ENCODE data around the gene PTX3.

The PTX3 gene

GRCh38 chr3:157436583-157437291, at the start of gene PTX3:
PTX3 (plus strand) TSS chr3:157436850; CDS start chr3:157436934, 84 bp downstream.
- DNase-seq (ENCODE audit: low read depth in 3 of 3): no peak

GRCh38 chr3:157387708-157388435, 48.8 kb upstream of the PTX3 start:
- no peak for DNase-seq (ENCODE audit: low read depth in 3 of 3)

GRCh38 chr3:157388976-157389375, 47.7 kb upstream of the PTX3 start:
- no peak for DNase-seq (ENCODE audit: low read depth in 3 of 3)

GRCh38 chr3:157390713-157391515, 45.7 kb upstream of the PTX3 start:
- no peak for DNase-seq (ENCODE audit: low read depth in 3 of 3)

- DNase-seq (ENCODE audit: low read depth in 3 of 3): no peak
These were observed 44.5 kb upstream of the PTX3 start for GRCh38 chr3:157392104-157392503.

- DNase-seq (ENCODE audit: low read depth in 3 of 3): no peak
These were observed 43.5 kb upstream of the PTX3 start for GRCh38 chr3:157393113-157393512.

- no peak for DNase-seq (ENCODE audit: low read depth in 3 of 3)
These were observed 42.2 kb upstream of the PTX3 start for GRCh38 chr3:157394411-157394810.

GRCh38 chr3:157398598-157398997, 38.1 kb upstream of the PTX3 start:
- no peak for DNase-seq (ENCODE audit: low read depth in 3 of 3)

- no peak for DNase-seq (ENCODE audit: low read depth in 3 of 3)
These were observed 32.3 kb upstream of the PTX3 start for GRCh38 chr3:157404381-157404780.

GRCh38 chr3:157405457-157405856, 31.2 kb upstream of the PTX3 start:
- no peak for DNase-seq (ENCODE audit: low read depth in 3 of 3)

GRCh38 chr3:157406394-157406793, 30.3 kb upstream of the PTX3 start:
- DNase-seq (ENCODE audit: low read depth in 3 of 3): no peak

GRCh38 chr3:157407769-157408168, 28.9 kb upstream of the PTX3 start:
- DNase-seq (ENCODE audit: low read depth in 3 of 3): no peak

GRCh38 chr3:157408499-157409149, 28.0 kb upstream of the PTX3 start:
- no peak for DNase-seq (ENCODE audit: low read depth in 3 of 3)

GRCh38 chr3:157409516-157409915, 27.1 kb upstream of the PTX3 start:
- DNase-seq (ENCODE audit: low read depth in 3 of 3): no peak

- no peak for DNase-seq (ENCODE audit: low read depth in 3 of 3)
These were observed 25.7 kb upstream of the PTX3 start for GRCh38 chr3:157410945-157411344.

GRCh38 chr3:157412323-157412855, 24.3 kb upstream of the PTX3 start:
- no peak for DNase-seq (ENCODE audit: low read depth in 3 of 3)

GRCh38 chr3:157414861-157415260, 21.8 kb upstream of the PTX3 start:
- DNase-seq (ENCODE audit: low read depth in 3 of 3): no peak

- DNase-seq (ENCODE audit: low read depth in 3 of 3): no peak
These were observed 20.1 kb upstream of the PTX3 start for GRCh38 chr3:157416347-157417087.

GRCh38 chr3:157417247-157417646, 19.4 kb upstream of the PTX3 start:
- no peak for DNase-seq (ENCODE audit: low read depth in 3 of 3)

GRCh38 chr3:157418104-157418503, 18.5 kb upstream of the PTX3 start:
- no peak for DNase-seq (ENCODE audit: low read depth in 3 of 3)

- no peak for DNase-seq (ENCODE audit: low read depth in 3 of 3)
These were observed 16.0 kb upstream of the PTX3 start for GRCh38 chr3:157420606-157421130.

All from stimulated activated CD4-positive, alpha-beta T cell treated with anti-CD3 and anti-CD28 coated beads, TNF-alpha, amount 100 ng/mL, for 4 hours (primary cell).